ENCODE data around the gene IWS1. TPM values are rescaled to one million over a fixed set of nuclear protein-coding genes. Genes with fewer than 3 reads are reported as not detected.

IWS1 gene
- total and polyA plus RNA-seq, 12 donors: 17.8 to 51.9 (median 24.9) TPM

DNA sequence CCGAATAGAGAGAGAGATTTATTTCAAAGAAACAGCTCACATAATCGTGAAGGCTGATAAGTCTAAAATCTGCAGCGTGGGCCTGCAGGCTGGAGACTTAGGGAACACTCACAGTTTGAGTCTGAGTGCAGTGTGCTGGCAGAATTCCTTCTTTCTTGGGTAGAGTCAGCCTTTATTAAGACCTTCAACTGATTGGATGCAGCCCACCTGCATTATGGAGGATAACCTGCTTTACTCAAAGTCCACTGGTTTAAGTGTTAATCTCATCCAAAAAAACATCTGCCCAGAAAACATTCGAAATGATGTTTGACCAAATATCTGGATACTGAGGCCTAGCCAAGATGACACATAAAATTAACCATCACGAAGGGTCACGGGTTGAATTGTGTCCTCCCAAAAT lies 91.8 kb downstream of the IWS1 start:
- 90 to 96% (median 93%) methylated on average over 6 of the region's 6 CpGs for WGBS, 4 donors
- DNase-seq: no peak
- Histone ChIP-seq H3K4me3 (no peak overlapping the region), H3K27me3 (no peaks in the 10 kb centered on the region), H3K36me3 (replicated peaks in 1 of 2) (no peaks in the 10 kb centered on the region), H3K9me3 (replicated peaks in 1 of 3) (no peaks in the 10 kb centered on the region), H3K27ac (no peak overlapping the region), H3K4me1 (replicated peaks in 1 of 2) (no peaks in the 10 kb centered on the region)
- TF ChIP-seq POLR2A (IDR thresholded peaks at IDR 0.05): no peak
- TF ChIP-seq, protein P1, sequence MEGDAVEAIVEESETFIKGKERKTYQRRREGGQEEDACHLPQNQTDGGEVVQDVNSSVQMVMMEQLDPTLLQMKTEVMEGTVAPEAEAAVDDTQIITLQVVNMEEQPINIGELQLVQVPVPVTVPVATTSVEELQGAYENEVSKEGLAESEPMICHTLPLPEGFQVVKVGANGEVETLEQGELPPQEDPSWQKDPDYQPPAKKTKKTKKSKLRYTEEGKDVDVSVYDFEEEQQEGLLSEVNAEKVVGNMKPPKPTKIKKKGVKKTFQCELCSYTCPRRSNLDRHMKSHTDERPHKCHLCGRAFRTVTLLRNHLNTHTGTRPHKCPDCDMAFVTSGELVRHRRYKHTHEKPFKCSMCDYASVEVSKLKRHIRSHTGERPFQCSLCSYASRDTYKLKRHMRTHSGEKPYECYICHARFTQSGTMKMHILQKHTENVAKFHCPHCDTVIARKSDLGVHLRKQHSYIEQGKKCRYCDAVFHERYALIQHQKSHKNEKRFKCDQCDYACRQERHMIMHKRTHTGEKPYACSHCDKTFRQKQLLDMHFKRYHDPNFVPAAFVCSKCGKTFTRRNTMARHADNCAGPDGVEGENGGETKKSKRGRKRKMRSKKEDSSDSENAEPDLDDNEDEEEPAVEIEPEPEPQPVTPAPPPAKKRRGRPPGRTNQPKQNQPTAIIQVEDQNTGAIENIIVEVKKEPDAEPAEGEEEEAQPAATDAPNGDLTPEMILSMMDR (IDR thresholded peaks at IDR 0.05): no peak
- intact Hi-C loops (cut with DNase I): no loop called here

DNA sequence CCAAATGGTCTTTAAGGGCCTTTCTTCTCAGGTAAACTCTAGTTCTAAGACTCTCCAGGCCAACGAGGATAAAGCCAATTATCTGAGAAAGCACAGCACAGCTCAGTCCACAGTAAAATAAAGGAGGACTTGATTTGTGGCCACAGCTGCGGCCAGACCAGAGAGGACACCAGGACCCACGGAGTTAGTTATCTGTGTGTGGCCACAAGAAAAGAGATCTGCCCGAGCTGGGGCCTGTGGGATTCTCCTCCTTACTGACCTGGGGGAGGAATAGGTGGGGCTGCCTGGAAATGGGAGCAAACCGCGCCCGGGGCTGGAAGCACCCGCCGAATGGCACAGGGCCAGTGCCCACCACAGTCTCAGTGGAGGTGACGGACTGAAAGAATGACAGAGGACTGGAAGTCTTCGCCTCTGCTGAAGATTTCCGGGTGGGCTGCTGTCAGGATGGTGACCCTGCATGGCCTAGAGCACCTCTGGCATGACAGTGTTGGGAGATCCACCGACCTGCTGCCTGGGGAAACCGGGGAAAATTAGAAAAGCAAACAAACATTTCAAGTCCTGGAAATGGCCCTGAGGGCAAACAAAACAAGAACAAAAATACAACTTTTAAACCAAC lies 94.8 kb downstream of the IWS1 start:
- intact Hi-C loops (cut with DNase I): no loop called here
- Histone ChIP-seq H3K36me3 (replicated peaks in 1 of 2) (no peaks in the 10 kb centered on the region), H3K9me3 (replicated peaks in 1 of 3) (no peaks in the 10 kb centered on the region), H3K4me3 (no peak overlapping the region), H3K27ac (no peak overlapping the region), H3K27me3 (no peaks in the 10 kb centered on the region), H3K4me1 (replicated peaks in 1 of 2) (no peaks in the 10 kb centered on the region)
- WGBS, 4 donors: 79 to 86% (median 81%) methylated on average over 8 to 14 of the region's 14 CpGs
- TF ChIP-seq, protein P1 (IDR thresholded peaks at IDR 0.05): no peak
- TF ChIP-seq POLR2A (IDR thresholded peaks at IDR 0.05): no peak
- DNase-seq: peak in 1 of 7 donors; percentile 41

Small RNA genes within 50 kb of the gene (small RNA-seq; reads per million reads assigned to genes)
- 0 reads per million in 2 donors for gene RNU4-48P

Other genes starting within 250 kb of the IWS1 start
- gene ERCC3, start 232.3 kb downstream of the IWS1 start, total RNA-seq: 10 to 100 TPM; 26.7 to 65.8 (median 37.4) TPM
- 10 to 100 TPM; 27.8 to 42.1 (median 37.7) TPM for gene ERCC3, start 232.3 kb downstream of the IWS1 start, polyA plus RNA-seq
- 10 to 100 TPM; 43.0 to 91.6 (median 55.1) TPM for gene MAP3K2, start 138.5 kb downstream of the IWS1 start, total RNA-seq
- 10 to 100 TPM in 2 of 3 donors, 1 to 10 TPM in 1; 4.2 to 17.1 (median 11.0) TPM for gene MAP3K2, start 138.5 kb downstream of the IWS1 start, polyA plus RNA-seq
- gene PROC, start 108.1 kb downstream of the IWS1 start, total RNA-seq: not detected
- gene PROC, start 108.1 kb downstream of the IWS1 start, polyA plus RNA-seq: under 1 TPM in 2 of 3 donors, not detected in 1; 0.10 to 0.16 TPM
- under 1 TPM in 8 of 9 donors, not detected in 1; 0.13 to 0.96 (median 0.27) TPM for gene MYO7B, start 9.2 kb upstream of the IWS1 start, total RNA-seq
- gene MYO7B, start 9.2 kb upstream of the IWS1 start, polyA plus RNA-seq: 1 to 10 TPM in 1 of 3 donors, under 1 TPM in 2; 0.16 to 1.5 (median 0.84) TPM
- under 1 TPM in 2 of 9 donors, not detected in 7; 0.11 to 0.17 TPM for gene GPR17, start 119.7 kb upstream of the IWS1 start, total RNA-seq
- gene GPR17, start 119.7 kb upstream of the IWS1 start, polyA plus RNA-seq: 1 to 10 TPM in 1 of 3 donors, under 1 TPM in 1, not detected in 1; 0.54 to 2.0 TPM
- gene LIMS2, start 149.0 kb upstream of the IWS1 start, total RNA-seq: 10 to 100 TPM in 7 of 9 donors, 1 to 10 TPM in 2; 1.4 to 32.3 (median 15.7) TPM
- 100 to 1,000 TPM in 2 of 3 donors, 1 to 10 TPM in 1; 3.8 to 142 (median 107) TPM for gene LIMS2, start 149.0 kb upstream of the IWS1 start, polyA plus RNA-seq
- 10 to 100 TPM in 3 of 9 donors, 1 to 10 TPM in 6; 5.1 to 12.2 (median 6.8) TPM for gene SFT2D3, start 175.0 kb upstream of the IWS1 start, total RNA-seq
- gene SFT2D3, start 175.0 kb upstream of the IWS1 start, polyA plus RNA-seq: 1 to 10 TPM; 4.3 to 8.5 (median 5.4) TPM